Measurements from ENCODE around the gene HADHB.
"Not testable (repeated sequence)": the region's sequence is repeated elsewhere in the genome, so short reads cannot be mapped to it uniquely, and the experiment has no call there.

The HADHB gene

DNA sequence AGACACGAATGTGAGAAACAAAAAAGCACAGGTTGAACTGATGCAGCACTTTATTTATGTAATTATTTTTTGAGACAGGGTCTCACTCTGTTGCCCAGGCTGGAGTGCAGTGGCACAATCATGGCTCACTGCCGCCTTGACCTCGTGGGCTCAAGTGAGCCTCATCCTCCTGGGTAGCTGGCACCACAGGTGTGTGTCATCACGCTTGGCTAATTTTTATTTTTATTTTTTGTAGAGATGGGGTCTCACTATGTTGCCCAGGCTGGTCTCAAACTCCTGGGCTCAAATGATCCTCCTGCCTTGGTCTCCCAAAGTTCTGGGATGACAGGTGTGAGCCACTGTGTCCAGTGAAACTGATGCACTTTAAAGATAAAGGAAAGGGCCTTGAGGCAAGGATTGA lies 84.3 kb downstream of the HADHB start:
- not testable (repeated sequence) for DNase-seq (ENCODE audit: low read depth, low spot score)

GRCh38 chr2:26330114-26330549 lies 85.4 kb downstream of the HADHB start:
- DNase-seq (ENCODE audit: low read depth, low spot score): peak; percentile 59

DNA sequence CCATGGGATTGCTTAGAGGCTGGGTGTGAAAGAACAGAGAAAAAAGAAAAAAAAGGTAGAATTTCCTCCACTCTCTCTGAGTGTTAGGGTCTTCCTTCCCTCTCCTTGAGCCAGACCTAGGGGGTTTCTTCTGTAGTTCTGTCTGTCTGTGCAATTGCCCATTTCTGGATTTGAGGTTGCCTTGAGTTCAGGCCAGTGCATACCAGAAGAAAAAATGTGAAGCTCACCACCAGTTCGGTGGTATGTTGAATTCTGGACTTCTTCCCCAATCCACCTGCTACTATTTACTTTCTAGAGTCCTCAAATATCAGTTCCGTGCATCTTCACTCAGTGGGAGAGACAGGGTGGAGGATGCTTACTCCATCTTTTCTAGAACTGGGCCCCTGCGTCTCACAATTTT lies 85.9 kb downstream of the HADHB start:
- no peak for DNase-seq (ENCODE audit: low read depth, low spot score)

DNA sequence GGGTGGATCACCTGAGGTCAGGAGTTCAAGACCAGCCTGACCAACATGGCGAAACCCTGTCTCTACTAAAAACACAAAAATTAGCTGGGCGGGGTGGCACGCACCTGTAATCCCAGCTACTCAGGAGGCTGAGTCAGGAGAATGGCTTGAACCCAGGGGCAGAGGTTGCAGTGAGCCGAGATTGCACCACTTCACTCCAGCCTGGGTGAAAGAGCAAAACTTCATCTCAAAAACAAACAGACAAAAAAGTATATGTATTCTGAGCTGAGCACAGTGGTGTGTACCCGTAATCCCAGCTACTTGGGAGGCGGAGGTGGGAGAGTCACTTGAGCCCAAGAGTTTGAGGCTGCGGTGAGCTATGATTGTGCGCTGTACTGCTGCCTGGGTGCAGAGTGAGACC lies 86.6 kb downstream of the HADHB start:
- DNase-seq (ENCODE audit: low read depth, low spot score): not testable (repeated sequence)

GRCh38 chr2:26333293-26333692 lies 88.6 kb downstream of the HADHB start:
- no peak for DNase-seq (ENCODE audit: low read depth, low spot score)

DNA sequence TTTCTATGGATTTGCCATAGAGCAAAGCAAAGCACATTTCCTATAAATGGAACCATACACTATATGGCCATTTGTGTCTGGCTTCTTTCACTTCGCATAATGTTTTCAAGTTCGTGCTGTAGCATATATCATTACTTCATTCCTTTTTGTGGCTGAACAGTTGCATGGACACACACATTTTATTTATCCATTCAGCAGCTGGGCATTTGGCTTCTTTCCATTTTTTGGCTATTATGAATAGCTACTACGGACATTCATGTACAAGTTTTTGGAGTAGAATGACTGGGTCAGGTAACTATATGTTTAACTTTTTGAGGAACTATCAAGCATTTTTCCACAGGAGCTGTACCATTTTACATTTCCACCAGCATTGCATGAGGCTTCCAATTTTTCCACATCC lies 90.5 kb downstream of the HADHB start:
- no peak for DNase-seq (ENCODE audit: low read depth, low spot score)

DNA sequence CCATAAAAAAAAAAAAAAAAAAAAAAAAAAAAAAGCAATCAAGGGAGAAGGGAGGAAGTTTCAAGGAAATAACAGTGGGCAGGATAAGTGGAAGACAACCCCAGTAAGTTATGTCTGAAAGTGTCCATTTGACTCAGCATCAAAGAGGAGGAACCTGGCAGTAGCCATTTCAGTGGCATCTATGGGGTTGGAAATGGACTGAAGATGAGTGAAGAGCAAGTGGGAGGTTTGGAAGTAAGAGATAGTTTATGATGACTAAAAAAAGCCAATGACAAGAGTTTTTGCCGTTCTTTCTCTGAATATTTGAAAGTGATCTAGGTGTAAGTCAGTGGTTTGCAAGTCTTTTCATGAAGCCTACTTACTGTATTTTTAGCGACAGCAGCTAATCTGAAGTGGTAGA lies 92.0 kb downstream of the HADHB start:
- no peak for DNase-seq (ENCODE audit: low read depth, low spot score)

DNA sequence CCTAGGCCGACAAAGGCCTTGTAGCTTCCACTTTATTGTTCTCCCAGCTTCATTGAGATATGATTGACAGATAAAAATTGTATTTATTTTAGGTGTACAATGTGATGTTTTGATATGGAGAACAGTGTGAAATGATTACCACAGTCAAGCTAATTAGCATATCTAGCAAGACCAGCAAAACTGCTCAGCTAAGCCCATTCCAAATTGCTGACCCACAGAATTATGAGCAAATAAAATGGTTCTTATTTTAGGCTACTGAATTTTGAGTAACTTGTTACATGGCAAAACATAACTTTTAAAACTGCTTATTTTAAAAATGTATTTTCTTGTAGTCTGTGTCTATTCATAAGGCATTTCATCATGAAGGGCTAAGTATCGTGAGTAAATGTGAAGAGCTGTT lies 92.6 kb downstream of the HADHB start:
- no peak for DNase-seq (ENCODE audit: low read depth, low spot score)
